Measurements from ENCODE around the gene MAGEB2.

MAGEB2 gene

GRCh38 chrX:30230395-30230794, 15.0 kb downstream of the MAGEB2 start, which contains the start of gene MAGEB3:
Gene MAGEB3, plus strand, starts transcription at chrX:30230657. Its CDS starts 5,268 bp downstream, at chrX:30235925.
- H3K27ac ChIP-seq (ENCODE audit: extremely low read depth, low read depth, low read length) = no peak within 1 kb of the TSS
- H3K4me1 ChIP-seq (ENCODE audit: control insufficient read depth, insufficient read depth, low read length) = no peaks in the 10 kb centered on the region
- H3K9me3 ChIP-seq (ENCODE audit: control insufficient read depth, insufficient read depth, low read depth, low read length) = no peaks in the 10 kb centered on the region
- POLR2A ChIA-PET = no interaction called here
- H3K36me3 ChIP-seq (ENCODE audit: control insufficient read depth in 2 of 2, insufficient read depth in 1 of 2, low read length in 2 of 2) = no peaks in the 10 kb centered on the region
- H3K4me3 ChIP-seq (ENCODE audit: low read depth, low read length) = no peak within 1 kb of the TSS
- CTCF ChIA-PET = no interaction called here
- no peak for TF ChIP-seq ZNF843 (tag by site-specific recombination; IDR thresholded peaks at IDR 0.05)
- TF ChIP-seq, protein P1, sequence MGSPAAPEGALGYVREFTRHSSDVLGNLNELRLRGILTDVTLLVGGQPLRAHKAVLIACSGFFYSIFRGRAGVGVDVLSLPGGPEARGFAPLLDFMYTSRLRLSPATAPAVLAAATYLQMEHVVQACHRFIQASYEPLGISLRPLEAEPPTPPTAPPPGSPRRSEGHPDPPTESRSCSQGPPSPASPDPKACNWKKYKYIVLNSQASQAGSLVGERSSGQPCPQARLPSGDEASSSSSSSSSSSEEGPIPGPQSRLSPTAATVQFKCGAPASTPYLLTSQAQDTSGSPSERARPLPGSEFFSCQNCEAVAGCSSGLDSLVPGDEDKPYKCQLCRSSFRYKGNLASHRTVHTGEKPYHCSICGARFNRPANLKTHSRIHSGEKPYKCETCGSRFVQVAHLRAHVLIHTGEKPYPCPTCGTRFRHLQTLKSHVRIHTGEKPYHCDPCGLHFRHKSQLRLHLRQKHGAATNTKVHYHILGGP (tag by site-specific recombination; IDR thresholded peaks at IDR 0.05) = no peak
- TF ChIP-seq ZNF157 (tag by site-specific recombination; IDR thresholded peaks at IDR 0.05) = no peak
- no peak for TF ChIP-seq MYNN (tag by site-specific recombination; IDR thresholded peaks at IDR 0.05; ENCODE audit: borderline replicate concordance)
- TF ChIP-seq ZNF837 (tag by site-specific recombination; IDR thresholded peaks at IDR 0.05) = no peak
- no peak for TF ChIP-seq ZNF266 (tag by site-specific recombination; IDR thresholded peaks at IDR 0.05; ENCODE audit: low read depth)

- POLR2A ChIA-PET = no interaction called here
- H3K27ac ChIP-seq (ENCODE audit: extremely low read depth, low read depth, low read length) = no peak within 1 kb of the TSS
- TF ChIP-seq ZBTB1 (tag by site-specific recombination; IDR thresholded peaks at IDR 0.05) (no peak), ZBTB17 (tag by site-specific recombination; IDR thresholded peaks at IDR 0.05) (no peak), REST (tag by site-specific recombination; IDR thresholded peaks at IDR 0.05) (no peak), ZNF555 (tag by site-specific recombination; conservative IDR thresholded peaks at IDR 0.05) (no peak)
- TF ChIP-seq, protein P2, sequence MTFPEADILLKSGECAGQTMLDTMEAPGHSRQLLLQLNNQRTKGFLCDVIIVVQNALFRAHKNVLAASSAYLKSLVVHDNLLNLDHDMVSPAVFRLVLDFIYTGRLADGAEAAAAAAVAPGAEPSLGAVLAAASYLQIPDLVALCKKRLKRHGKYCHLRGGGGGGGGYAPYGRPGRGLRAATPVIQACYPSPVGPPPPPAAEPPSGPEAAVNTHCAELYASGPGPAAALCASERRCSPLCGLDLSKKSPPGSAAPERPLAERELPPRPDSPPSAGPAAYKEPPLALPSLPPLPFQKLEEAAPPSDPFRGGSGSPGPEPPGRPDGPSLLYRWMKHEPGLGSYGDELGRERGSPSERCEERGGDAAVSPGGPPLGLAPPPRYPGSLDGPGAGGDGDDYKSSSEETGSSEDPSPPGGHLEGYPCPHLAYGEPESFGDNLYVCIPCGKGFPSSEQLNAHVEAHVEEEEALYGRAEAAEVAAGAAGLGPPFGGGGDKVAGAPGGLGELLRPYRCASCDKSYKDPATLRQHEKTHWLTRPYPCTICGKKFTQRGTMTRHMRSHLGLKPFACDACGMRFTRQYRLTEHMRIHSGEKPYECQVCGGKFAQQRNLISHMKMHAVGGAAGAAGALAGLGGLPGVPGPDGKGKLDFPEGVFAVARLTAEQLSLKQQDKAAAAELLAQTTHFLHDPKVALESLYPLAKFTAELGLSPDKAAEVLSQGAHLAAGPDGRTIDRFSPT (tag by site-specific recombination; IDR thresholded peaks at IDR 0.05) = no peak
- no peak within 1 kb of the TSS for H3K4me3 ChIP-seq (ENCODE audit: low read depth, low read length)
- CTCF ChIA-PET = no interaction called here
- no peaks in the 10 kb centered on the region for H3K4me1 ChIP-seq (ENCODE audit: control insufficient read depth, insufficient read depth, low read length)
- no peaks in the 10 kb centered on the region for H3K9me3 ChIP-seq (ENCODE audit: control insufficient read depth, insufficient read depth, low read depth, low read length)
- no peaks in the 10 kb centered on the region for H3K36me3 ChIP-seq (ENCODE audit: control insufficient read depth in 2 of 2, insufficient read depth in 1 of 2, low read length in 2 of 2)
Observed at GRCh38 chrX:30241724-30242415, 26.5 kb downstream of the MAGEB2 start, which contains the start of gene MAGEB4. Gene MAGEB4, plus strand, starts transcription at chrX:30242000. Its CDS starts 136 bp downstream, at chrX:30242136.

- no peaks in the 10 kb centered on the region for H3K36me3 ChIP-seq (ENCODE audit: control insufficient read depth in 2 of 2, insufficient read depth in 1 of 2, low read length in 2 of 2)
- no peaks in the 10 kb centered on the region for H3K4me1 ChIP-seq (ENCODE audit: control insufficient read depth, insufficient read depth, low read length)
- CTCF ChIA-PET = no interaction called here
- H3K4me3 ChIP-seq (ENCODE audit: low read depth, low read length) = no peak within 1 kb of the TSS
- POLR2A ChIA-PET = no interaction called here
- TF ChIP-seq ZBTB21 (tag by site-specific recombination; IDR thresholded peaks at IDR 0.05) = no peak
- TF ChIP-seq, protein P1 (tag by site-specific recombination; IDR thresholded peaks at IDR 0.05) = no peak
- TF ChIP-seq TRIM28 (IDR thresholded peaks at IDR 0.05; ENCODE audit: borderline replicate concordance, low read length) = no peak
- TF ChIP-seq KLF7 (tag by site-specific recombination; IDR thresholded peaks at IDR 0.05; ENCODE audit: borderline replicate concordance) = no peak
- TF ChIP-seq SP2 (tag by site-specific recombination; IDR thresholded peaks at IDR 0.05) = no peak
- no peak for TF ChIP-seq ZNF660 (tag by site-specific recombination; IDR thresholded peaks at IDR 0.05)
- no peak for TF ChIP-seq TCF7L2 (IDR thresholded peaks at IDR 0.05; ENCODE audit: borderline replicate concordance, low read depth, low read length)
- no peak for TF ChIP-seq SETDB1 (IDR thresholded peaks at IDR 0.05; ENCODE audit: insufficient read length, low read length)
- no peak for TF ChIP-seq ZNF398 (tag by site-specific recombination; IDR thresholded peaks at IDR 0.05)
- no peaks in the 10 kb centered on the region for H3K9me3 ChIP-seq (ENCODE audit: control insufficient read depth, insufficient read depth, low read depth, low read length)
- H3K27ac ChIP-seq (ENCODE audit: extremely low read depth, low read depth, low read length) = no peak within 1 kb of the TSS
Observed at GRCh38 chrX:30246769-30247489, 31.6 kb downstream of the MAGEB2 start, which contains the start of gene MAGEB1. Gene MAGEB1, plus strand, starts transcription at chrX:30247146. Its CDS starts 3,348 bp downstream, at chrX:30250494.
